Rectal smooth muscle tissue (tissue), 1 donor: Measurements from ENCODE around the gene ZCCHC8.
A peak's percentile ranks its signal among the peaks of the same experiment; 100 is the strongest.
"Not testable (repeated sequence)": the region's sequence is repeated elsewhere in the genome, so short reads cannot be mapped to it uniquely, and the experiment has no call there.

ENCODE experiments used
- H3K27ac ChIP-seq: one replicate; pipeline ENCODE4 v1.7.0; 2013; ENCODE audit warnings: low read depth, low read length, inconsistent platforms
- H3K27me3 ChIP-seq: one replicate; pipeline ENCODE4 v1.7.0; 2013; ENCODE audit warnings: low read length; ENCODE audit not compliant: control insufficient read depth, insufficient read depth
- H3K36me3 ChIP-seq: one replicate; pipeline ENCODE4 v1.7.0; 2013; ENCODE audit warnings: low read length; ENCODE audit not compliant: control insufficient read depth, insufficient read depth
- H3K4me1 ChIP-seq: one replicate; pipeline ENCODE4 v1.7.0; 2013; ENCODE audit warnings: low read length; ENCODE audit not compliant: control insufficient read depth, insufficient read depth
- H3K4me3 ChIP-seq: one replicate; pipeline ENCODE4 v1.7.0; 2013; ENCODE audit warnings: low read length
- H3K9ac ChIP-seq: one replicate; pipeline ENCODE4 v1.7.0; 2013; ENCODE audit warnings: low read length

Gene ZCCHC8

GRCh38 chr12:122459211-122459610, 41.5 kb downstream of the ZCCHC8 start:
- no peaks in the 10 kb centered on the region for H3K4me1 ChIP-seq
- H3K27ac ChIP-seq: no peak overlapping the region
- H3K27me3 ChIP-seq: no peaks in the 10 kb centered on the region
- H3K4me3 ChIP-seq: no peak overlapping the region
- H3K36me3 ChIP-seq: no peaks in the 10 kb centered on the region
- H3K9ac ChIP-seq: no peak overlapping the region

- H3K4me1 ChIP-seq: no peaks in the 10 kb centered on the region
- H3K27me3 ChIP-seq: no peaks in the 10 kb centered on the region
- H3K27ac ChIP-seq: no peak overlapping the region
- no peak overlapping the region for H3K4me3 ChIP-seq
- no peak overlapping the region for H3K9ac ChIP-seq
- H3K36me3 ChIP-seq: no peaks in the 10 kb centered on the region
Observed at GRCh38 chr12:122458105-122459035, 42.4 kb downstream of the ZCCHC8 start.

GRCh38 chr12:122457627-122458026, 43.1 kb downstream of the ZCCHC8 start:
- Histone ChIP-seq H3K27me3 (no peaks in the 10 kb centered on the region), H3K9ac (no peak overlapping the region), H3K4me3 (no peak overlapping the region), H3K36me3 (no peaks in the 10 kb centered on the region), H3K27ac (no peak overlapping the region), H3K4me1 (no peaks in the 10 kb centered on the region)

- Histone ChIP-seq H3K9ac (no peak overlapping the region), H3K4me3 (no peak overlapping the region), H3K27me3 (no peaks in the 10 kb centered on the region), H3K4me1 (no peaks in the 10 kb centered on the region), H3K36me3 (no peaks in the 10 kb centered on the region), H3K27ac (no peak overlapping the region)
Observed at GRCh38 chr12:122454739-122455138, 46.0 kb downstream of the ZCCHC8 start.

- no peak overlapping the region for H3K9ac ChIP-seq
- no peak overlapping the region for H3K4me3 ChIP-seq
- no peaks in the 10 kb centered on the region for H3K4me1 ChIP-seq
- H3K27ac ChIP-seq: no peak overlapping the region
- no peaks in the 10 kb centered on the region for H3K27me3 ChIP-seq
- H3K36me3 ChIP-seq: no peaks in the 10 kb centered on the region
Observed at GRCh38 chr12:122454250-122454721, 46.4 kb downstream of the ZCCHC8 start.

- Histone ChIP-seq H3K4me1 (no peaks in the 10 kb centered on the region), H3K27ac (no peak overlapping the region), H3K4me3 (no peak overlapping the region)
Observed at GRCh38 chr12:122452701-122453285, 47.9 kb downstream of the ZCCHC8 start.

GRCh38 chr12:122449317-122449716, 51.4 kb downstream of the ZCCHC8 start:
- Histone ChIP-seq H3K27ac (no peak overlapping the region), H3K4me3 (no peak overlapping the region), H3K36me3 (no peaks in the 10 kb centered on the region), H3K4me1 (no peaks in the 10 kb centered on the region), H3K27me3 (no peaks in the 10 kb centered on the region), H3K9ac (no peak overlapping the region)

More at GRCh38 chr12:122452701-122453285, 47.9 kb downstream of the ZCCHC8 start:
- H3K36me3 ChIP-seq: no peaks in the 10 kb centered on the region
- no peak overlapping the region for H3K9ac ChIP-seq
- no peaks in the 10 kb centered on the region for H3K27me3 ChIP-seq

- not testable (repeated sequence) for H3K27ac ChIP-seq, H3K27me3 ChIP-seq, H3K36me3 ChIP-seq, H3K4me1 ChIP-seq, H3K4me3 ChIP-seq, H3K9ac ChIP-seq
Observed at GRCh38 chr12:122447825-122448224, 52.9 kb downstream of the ZCCHC8 start.

GRCh38 chr12:122446390-122446789, 54.3 kb downstream of the ZCCHC8 start:
- not testable (repeated sequence) for H3K36me3 ChIP-seq, H3K4me1 ChIP-seq, H3K4me3 ChIP-seq, H3K9ac ChIP-seq, H3K27me3 ChIP-seq, H3K27ac ChIP-seq

- not testable (repeated sequence) for H3K27me3 ChIP-seq, H3K4me3 ChIP-seq, H3K4me1 ChIP-seq, H3K27ac ChIP-seq, H3K9ac ChIP-seq, H3K36me3 ChIP-seq
Observed at GRCh38 chr12:122444071-122444470, 56.7 kb downstream of the ZCCHC8 start.

GRCh38 chr12:122438822-122439221, 61.9 kb downstream of the ZCCHC8 start:
- H3K9ac ChIP-seq, H3K27ac ChIP-seq, H3K4me1 ChIP-seq, H3K27me3 ChIP-seq, H3K36me3 ChIP-seq, H3K4me3 ChIP-seq: not testable (repeated sequence)

GRCh38 chr12:122437656-122438121, 63.0 kb downstream of the ZCCHC8 start:
- H3K27me3 ChIP-seq: no peaks in the 10 kb centered on the region

More at GRCh38 chr12:122437656-122438121, 63.0 kb downstream of the ZCCHC8 start:
- Histone ChIP-seq H3K4me3 (no peak overlapping the region), H3K4me1 (peaks cover 2% of the 10 kb centered on the region), H3K9ac (no peak overlapping the region), H3K27ac (peak overlapping the region; percentile 63), H3K36me3 (no peaks in the 10 kb centered on the region)
